HEK293T (cell line): Measurements from ENCODE around the gene ARMH4.

Source experiments
- CTCF ChIA-PET: fragments of 350-600 bp; formaldehyde crosslinking; extraction: SDS; loops from one replicate; lab custom pipeline; 2021; ENCODE audit warnings: antibody characterized with exemption, inconsistent platforms; lab: Yijun Ruan, JAX
- POLR2A ChIA-PET: fragments of 350-600 bp; formaldehyde crosslinking; extraction: SDS; loops from one replicate; lab custom pipeline; 2020; ENCODE audit warnings: antibody characterized with exemption, inconsistent platforms; lab: Yijun Ruan, JAX
- DNase-seq: peaks from one replicate; pipeline ENCODE4 v3.0.0; 2012; ENCODE audit warnings: mixed read lengths; ENCODE audit errors: extremely low spot score
- ARNT ChIP-seq: fragments of 450-650 bp; IDR thresholded peaks from 2 replicates; pipeline ENCODE4 v1.6.1; 2017; ENCODE audit warnings: mild to moderate bottlenecking
- BHLHE40 ChIP-seq: fragments of 450-650 bp; IDR thresholded peaks from 2 replicates; pipeline ENCODE4 v1.6.1; 2016; ENCODE audit warnings: mild to moderate bottlenecking, moderate library complexity, borderline replicate concordance
- CTBP1 ChIP-seq: fragments of 450-650 bp; IDR thresholded peaks from 2 replicates; pipeline ENCODE4 v1.6.1; 2016; ENCODE audit warnings: borderline replicate concordance
- ELF4 ChIP-seq: fragments of 450-650 bp; IDR thresholded peaks from 2 replicates; pipeline ENCODE4 v1.6.1; 2017; ENCODE audit warnings: antibody characterized with exemption
- FOXA1 ChIP-seq: fragments of 450-650 bp; IDR thresholded peaks from 2 replicates; pipeline ENCODE4 v1.6.1; 2016; ENCODE audit warnings: mild to moderate bottlenecking
- FOXK2 ChIP-seq: fragments of 450-650 bp; IDR thresholded peaks from 2 replicates; pipeline ENCODE4 v1.6.1; 2016; ENCODE audit warnings: mild to moderate bottlenecking
- FOXM1 ChIP-seq: fragments of 450-650 bp; IDR thresholded peaks from 2 replicates; pipeline ENCODE4 v1.6.1; 2017; ENCODE audit warnings: mild to moderate bottlenecking, borderline replicate concordance
- HDGF ChIP-seq: fragments of 450-650 bp; IDR thresholded peaks from 2 replicates; pipeline ENCODE4 v1.6.1; 2017; ENCODE audit warnings: antibody characterized with exemption, borderline replicate concordance
- L3MBTL2 ChIP-seq: fragments of 450-650 bp; conservative IDR thresholded peaks from 2 replicates; pipeline ENCODE4 v1.6.1; 2016; ENCODE audit warnings: mild to moderate bottlenecking
- LEF1 ChIP-seq: fragments of 450-650 bp; IDR thresholded peaks from 2 replicates; pipeline ENCODE4 v1.6.1; 2017; ENCODE audit warnings: mild to moderate bottlenecking, borderline replicate concordance
- NFRKB ChIP-seq: fragments of 450-650 bp; IDR thresholded peaks from 2 replicates; pipeline ENCODE4 v1.6.1; 2016; ENCODE audit warnings: mild to moderate bottlenecking, moderate library complexity
- PKNOX1 ChIP-seq: fragments of 450-650 bp; IDR thresholded peaks from 2 replicates; pipeline ENCODE4 v1.6.1; 2016
- SP1 ChIP-seq: fragments of 450-650 bp; IDR thresholded peaks from 2 replicates; pipeline ENCODE4 v1.6.1; 2017
- SUZ12 ChIP-seq: fragments of 450-650 bp; IDR thresholded peaks from 2 replicates; pipeline ENCODE4 v1.6.1; 2016; ENCODE audit warnings: mild to moderate bottlenecking
- TARDBP ChIP-seq: fragments of 450-650 bp; IDR thresholded peaks from 2 replicates; pipeline ENCODE4 v1.6.1; 2016
- ZNF384 ChIP-seq: fragments of 450-650 bp; IDR thresholded peaks from 2 replicates; pipeline ENCODE4 v1.6.1; 2016

The ARMH4 gene

GRCh38 chr14:58078471-58078870, 73.5 kb downstream of the ARMH4 start:
- no peak for DNase-seq
- ChIA-PET POLR2A (no interaction called here), CTCF (no interaction called here)
- TF ChIP-seq HDGF = no peak
- no peak for TF ChIP-seq ZNF384
- TF ChIP-seq ARNT = no peak
- no peak for TF ChIP-seq FOXK2
- TF ChIP-seq NFRKB = no peak
- TF ChIP-seq L3MBTL2 = no peak
- TF ChIP-seq SUZ12 = no peak
- no peak for TF ChIP-seq TARDBP
- no peak for TF ChIP-seq PKNOX1
- TF ChIP-seq CTBP1 = no peak
- no peak for TF ChIP-seq FOXM1
- no peak for TF ChIP-seq LEF1
- no peak for TF ChIP-seq SP1
- no peak for TF ChIP-seq ELF4
- TF ChIP-seq FOXA1 = no peak
- no peak for TF ChIP-seq BHLHE40

- no peak for DNase-seq
- ChIA-PET POLR2A (no interaction called here), CTCF (no interaction called here)
- TF ChIP-seq ARNT = no peak
- no peak for TF ChIP-seq ZNF384
- no peak for TF ChIP-seq FOXM1
- no peak for TF ChIP-seq ELF4
- TF ChIP-seq FOXK2 = no peak
- TF ChIP-seq TARDBP = no peak
- TF ChIP-seq NFRKB = no peak
- no peak for TF ChIP-seq LEF1
- no peak for TF ChIP-seq PKNOX1
- no peak for TF ChIP-seq SUZ12
- TF ChIP-seq BHLHE40 = no peak
- TF ChIP-seq SP1 = no peak
- TF ChIP-seq L3MBTL2 = no peak
- TF ChIP-seq CTBP1 = no peak
- no peak for TF ChIP-seq HDGF
- TF ChIP-seq FOXA1 = no peak
These were observed 73.9 kb downstream of the ARMH4 start for GRCh38 chr14:58078068-58078467.

GRCh38 chr14:58077621-58078020, 74.4 kb downstream of the ARMH4 start:
- TF ChIP-seq L3MBTL2 (no peak), PKNOX1 (no peak), FOXK2 (no peak), NFRKB (no peak), TARDBP (no peak), LEF1 (no peak), HDGF (no peak), ZNF384 (no peak), ELF4 (no peak), ARNT (no peak), FOXM1 (no peak), SUZ12 (no peak), SP1 (no peak), FOXA1 (no peak), BHLHE40 (no peak), CTBP1 (no peak)
- CTCF ChIA-PET = no interaction called here
- POLR2A ChIA-PET = no interaction called here
- no peak for DNase-seq

GRCh38 chr14:58073516-58073915, 78.5 kb downstream of the ARMH4 start:
- DNase-seq = no peak
- CTCF ChIA-PET = no interaction called here
- TF ChIP-seq LEF1 (no peak), BHLHE40 (no peak), CTBP1 (no peak), FOXM1 (no peak), ARNT (no peak), TARDBP (no peak), FOXA1 (no peak), FOXK2 (no peak), ELF4 (no peak), NFRKB (no peak), HDGF (no peak), L3MBTL2 (no peak), PKNOX1 (no peak), SP1 (no peak), ZNF384 (no peak)
- POLR2A ChIA-PET = no interaction called here

- DNase-seq = peak; percentile 70
- POLR2A ChIA-PET = no interaction called here
- CTCF ChIA-PET = interaction anchor here (0.6 to 0.7 kb wide), 3 partner anchors 11 to 342 kb away, joined by 3 to 4 read pairs (median 3); no protein-coding TSS in a partner anchor
- TF ChIP-seq SUZ12 (no peak), CTBP1 (no peak), ZNF384 (peak; percentile 97), LEF1 (no peak), FOXM1 (no peak), SP1 (no peak)
These were observed 79.5 kb downstream of the ARMH4 start for GRCh38 chr14:58072288-58073071.
